GM23248 (cell line): ENCODE measurements around the gene PTX4.

Experiments used
- EZH2 ChIP-seq: fragments of 200-600 bp; sonication (generic); IDR thresholded peaks from 2 replicates; pipeline ENCODE4 v1.6.1; 2018; ENCODE audit warnings: antibody characterized with exemption, mild to moderate bottlenecking; ENCODE audit not compliant: insufficient read depth, poor library complexity, severe bottlenecking
- EZH2phosphoT487 ChIP-seq: fragments of 200-600 bp; sonication (generic); IDR thresholded peaks from 2 replicates; pipeline ENCODE4 v1.6.1; 2018; ENCODE audit warnings: antibody characterized with exemption, moderate library complexity, mild to moderate bottlenecking, low read depth; ENCODE audit not compliant: insufficient read depth

DNA sequence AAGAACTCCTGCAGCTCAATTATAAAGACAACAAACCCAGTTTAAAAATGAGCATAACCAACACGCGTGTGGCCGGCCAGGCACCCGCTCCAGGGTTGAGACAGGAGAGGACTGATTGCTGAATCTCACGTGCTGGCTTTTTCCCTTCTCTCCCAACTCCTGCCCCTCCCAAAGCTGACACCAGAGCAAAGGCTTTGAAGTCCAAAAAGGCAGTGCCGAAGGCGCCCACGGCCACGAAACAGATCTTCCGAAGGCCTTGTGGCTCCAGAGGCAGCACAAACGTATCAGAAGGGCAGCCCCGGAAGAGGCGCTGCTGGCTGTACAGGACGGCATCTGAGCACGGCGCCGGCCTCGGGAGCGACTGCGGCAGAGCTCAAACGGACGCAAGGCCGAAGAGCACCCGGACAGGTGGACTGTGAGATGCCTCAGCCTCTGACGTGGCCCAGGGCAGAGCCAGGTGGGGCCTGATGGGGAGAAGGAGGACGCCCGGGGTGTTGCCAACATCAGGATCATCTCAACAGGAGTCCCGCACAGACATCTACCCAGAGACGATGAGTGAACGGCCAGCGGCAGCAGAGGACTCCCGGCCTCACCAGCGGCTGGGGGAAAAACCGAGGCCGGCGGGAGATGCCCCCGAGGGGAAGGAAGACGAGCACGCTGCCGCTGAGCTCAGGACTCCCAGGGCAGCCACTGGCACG is 24.4 kb downstream of the PTX4 start:
- TF ChIP-seq EZH2phosphoT487 (no peak), EZH2 (no peak)
